H9 (cell line): ENCODE measurements around the gene ZNF678. TPM values are rescaled to one million over a fixed set of nuclear protein-coding genes. Genes with fewer than 3 reads are reported as not detected.

ENCODE experiments used
- DNase-seq: peaks from one replicate; pipeline ENCODE4 v3.0.0-alpha.2; 2017
- H2AFZ ChIP-seq: one replicate; pipeline ENCODE4 v1.6.1; 2013; ENCODE audit warnings: mild to moderate bottlenecking, low read length, control low read depth, moderate library complexity
- H2AK5ac ChIP-seq: 2 replicates; pipeline ENCODE4 v1.6.1; 2013; ENCODE audit warnings: low read length, control low read depth, mixed read lengths; ENCODE audit not compliant: insufficient read length
- H2BK120ac ChIP-seq: one replicate; pipeline ENCODE4 v1.6.1; 2013; ENCODE audit warnings: low read depth, mild to moderate bottlenecking, low read length, control low read depth, inconsistent platforms; ENCODE audit not compliant: poor library complexity, severe bottlenecking
- H2BK12ac ChIP-seq: 2 replicates; pipeline ENCODE4 v1.6.1; 2013; ENCODE audit warnings: low read length, control low read depth, mixed read lengths, low read depth; ENCODE audit not compliant: insufficient read length
- H2BK15ac ChIP-seq: 2 replicates; pipeline ENCODE4 v1.6.1; 2013; ENCODE audit warnings: low read depth, low read length, control low read depth
- H2BK20ac ChIP-seq: one replicate; pipeline ENCODE4 v1.6.1; 2013; ENCODE audit warnings: low read depth, mild to moderate bottlenecking, low read length, control low read depth, inconsistent platforms; ENCODE audit not compliant: poor library complexity, severe bottlenecking
- H2BK5ac ChIP-seq: 2 replicates; pipeline ENCODE4 v1.6.1; 2013; ENCODE audit warnings: low read length, control low read depth, mixed read lengths; ENCODE audit not compliant: insufficient read length
- H3K14ac ChIP-seq: 2 replicates; pipeline ENCODE4 v1.6.1; 2013; ENCODE audit warnings: low read length, control low read depth; ENCODE audit not compliant: insufficient read depth
- H3K18ac ChIP-seq: 2 replicates; pipeline ENCODE4 v1.6.1; 2013; ENCODE audit warnings: low read depth, mild to moderate bottlenecking, mixed read lengths, low read length, control low read depth; ENCODE audit not compliant: insufficient read length
- H3K23ac ChIP-seq: 2 replicates; pipeline ENCODE4 v1.6.1; 2013; ENCODE audit warnings: low read length, control low read depth, mixed read lengths, low read depth; ENCODE audit not compliant: insufficient read length
- H3K23me2 ChIP-seq: 2 replicates; pipeline ENCODE4 v1.6.1; 2013; ENCODE audit warnings: low read depth, mild to moderate bottlenecking, mixed read lengths, low read length, control low read depth; ENCODE audit not compliant: insufficient read length, poor library complexity, severe bottlenecking
- H3K27ac ChIP-seq: 2 replicates; pipeline ENCODE4 v1.5.1; 2013; ENCODE audit warnings: low read length, control low read depth, mixed read lengths, low read depth; ENCODE audit not compliant: insufficient read length
- H3K27me3 ChIP-seq: 2 replicates; pipeline ENCODE4 v1.6.1; 2013; ENCODE audit warnings: low read length, control low read depth, inconsistent platforms; ENCODE audit not compliant: insufficient read depth
- H3K4ac ChIP-seq: 2 replicates; pipeline ENCODE4 v1.6.1; 2013; ENCODE audit warnings: low read depth, mild to moderate bottlenecking, control low read depth, inconsistent platforms, low read length, moderate library complexity
- H3K4me1 ChIP-seq: 2 replicates; pipeline ENCODE4 v1.6.1; 2013; ENCODE audit warnings: low read length, control low read depth, inconsistent platforms; ENCODE audit not compliant: insufficient read depth
- H3K4me2 ChIP-seq: 2 replicates; pipeline ENCODE4 v1.6.1; 2013; ENCODE audit warnings: low read length, control low read depth, mixed read lengths; ENCODE audit not compliant: insufficient read length, insufficient read depth
- H3K56ac ChIP-seq: 2 replicates; pipeline ENCODE4 v1.6.1; 2013; ENCODE audit warnings: low read depth, mild to moderate bottlenecking, mixed read lengths, low read length, control low read depth; ENCODE audit not compliant: insufficient read length
- H3K79me1 ChIP-seq: 2 replicates; pipeline ENCODE4 v1.6.1; 2013; ENCODE audit warnings: low read depth, mild to moderate bottlenecking, moderate library complexity, low read length, control low read depth, inconsistent platforms; ENCODE audit not compliant: insufficient read depth, poor library complexity, severe bottlenecking
- H3K79me2 ChIP-seq: 2 replicates; pipeline ENCODE4 v1.6.1; 2013; ENCODE audit warnings: low read length, control low read depth, inconsistent platforms; ENCODE audit not compliant: insufficient read depth
- H3K9ac ChIP-seq: 2 replicates; pipeline ENCODE4 v1.6.1; 2013; ENCODE audit warnings: low read length, control low read depth, mixed read lengths; ENCODE audit not compliant: insufficient read length; ENCODE audit errors: extremely low read depth
- H3K9me3 ChIP-seq: one replicate; pipeline ENCODE4 v1.6.1; 2013; ENCODE audit warnings: low read depth, low read length, inconsistent platforms; ENCODE audit not compliant: control insufficient read depth
- H3T11ph ChIP-seq: one replicate; pipeline ENCODE4 v1.6.1; 2013; ENCODE audit warnings: mild to moderate bottlenecking, low read length, control low read depth, inconsistent platforms
- H4K20me1 ChIP-seq: one replicate; pipeline ENCODE4 v1.6.1; 2013; ENCODE audit not compliant: control insufficient read depth, insufficient read length, insufficient read depth
- H4K5ac ChIP-seq: 2 replicates; pipeline ENCODE4 v1.6.1; 2013; ENCODE audit warnings: low read depth, mild to moderate bottlenecking, mixed read lengths, low read length, control low read depth; ENCODE audit not compliant: insufficient read length
- H4K8ac ChIP-seq: replicated peaks from 2 replicates; pipeline ENCODE4 v1.6.1; 2013; ENCODE audit warnings: low read length, control low read depth, mixed read lengths, low read depth; ENCODE audit not compliant: insufficient read length
- H4K91ac ChIP-seq: 2 replicates; pipeline ENCODE4 v1.6.1; 2013; ENCODE audit warnings: low read depth, mild to moderate bottlenecking, moderate library complexity, mixed read lengths, low read length, control low read depth; ENCODE audit not compliant: insufficient read length
- H3K27ac Mint-ChIP-seq, 3 experiments: 2 replicates in 2 of 3; 3 replicates in 1 of 3; pipeline ENCODE4 v1.8.0; 2020 to 2021; ENCODE audit warnings: mixed read lengths in 3 of 3, mild to moderate bottlenecking in 1 of 3, moderate library complexity in 1 of 3
- H3K27me3 Mint-ChIP-seq: 2 replicates; pipeline ENCODE4 v1.8.0; 2021; ENCODE audit warnings: low read depth, mild to moderate bottlenecking, moderate library complexity, mixed read lengths
- H3K36me3 Mint-ChIP-seq, 3 experiments: 2 replicates in 2 of 3; 3 replicates in 1 of 3; pipeline ENCODE4 v1.8.0; 2020 to 2021; ENCODE audit warnings: low read depth in 3 of 3, mixed read lengths in 3 of 3; ENCODE audit not compliant: insufficient read depth in 1 of 3
- H3K4me1 Mint-ChIP-seq, 2 experiments: 2 replicates each; pipeline ENCODE4 v1.8.0; 2020; ENCODE audit warnings: mixed read lengths in 2 of 2
- H3K4me3 Mint-ChIP-seq, 2 experiments: 2 replicates in 1 of 2; 3 replicates in 1 of 2; pipeline ENCODE4 v1.8.0; 2020 to 2021; ENCODE audit warnings: mild to moderate bottlenecking in 2 of 2, mixed read lengths in 2 of 2, moderate library complexity in 1 of 2
- H3K9me3 Mint-ChIP-seq, 2 experiments: 2 replicates in 1 of 2; 3 replicates in 1 of 2; pipeline ENCODE4 v1.8.0; 2020; ENCODE audit warnings: mild to moderate bottlenecking in 2 of 2, mixed read lengths in 2 of 2, moderate library complexity in 1 of 2
- CTCF ChIP-seq: fragments of 200-600 bp; sonication (generic); conservative IDR thresholded peaks from 3 replicates; pipeline ENCODE4 v1.8.0; 2021; ENCODE audit warnings: antibody characterized with exemption, mild to moderate bottlenecking
- total RNA-seq: library from RNA; stranded (reverse); gene quantifications from 2 replicates; pipeline ENCODE4 v1.2.1, GENCODE V29; 2021

The ZNF678 gene
- total RNA-seq, 1 experiment from 2014 or later: 25.3 TPM

GRCh38 chr1:227712648-227713047 is 149.3 kb downstream of the ZNF678 start:
- Histone ChIP-seq H3K27me3 (no peaks in the 10 kb centered on the region), H3K14ac (no peak overlapping the region), H2BK20ac (no peak overlapping the region), H3K79me2 (no peaks in the 10 kb centered on the region), H3K79me1 (no peaks in the 10 kb centered on the region), H3T11ph (no peak overlapping the region), H2AK5ac (no peak overlapping the region), H4K5ac (no peak overlapping the region), H2BK5ac (no peak overlapping the region), H4K8ac (no peak overlapping the region), H3K23ac (no peak overlapping the region), H3K4me1 (no peaks in the 10 kb centered on the region), H3K18ac (no peak overlapping the region), H2BK12ac (no peak overlapping the region), H2BK15ac (no peak overlapping the region), H3K9ac (no peak overlapping the region), H2BK120ac (no peak overlapping the region), H3K23me2 (no peaks in the 10 kb centered on the region), H4K91ac (no peak overlapping the region), H4K20me1 (no peaks in the 10 kb centered on the region), H3K56ac (no peak overlapping the region), H2AFZ (no peak overlapping the region), H3K27ac (no peak overlapping the region), H3K4me2 (no peak overlapping the region), H3K4ac (no peak overlapping the region), H3K9me3 (peaks cover 32% of the 10 kb centered on the region)
- peaks cover 14% of the 10 kb centered on the region for H3K27me3 Mint-ChIP-seq
- no peak for TF ChIP-seq CTCF
- no peak overlapping the region for H3K4me3 Mint-ChIP-seq
- DNase-seq: no peak
- no peaks in the 10 kb centered on the region for H3K4me1 Mint-ChIP-seq
- H3K27ac Mint-ChIP-seq: no peak overlapping the region
- peaks cover 8 to 21% (median 17%) of the 10 kb centered on the region in 3 experiments for H3K36me3 Mint-ChIP-seq
- H3K9me3 Mint-ChIP-seq: peaks cover 74 to 81% of the 10 kb centered on the region in 2 experiments
